MM.1S (cell line): ENCODE results near the gene CMC4.

Experiments used
- EZH2 ChIP-seq: fragments of 300-600 bp; sonication (generic); optimal IDR thresholded peaks from 2 replicates; pipeline ENCODE3; 2017; ENCODE audit warnings: low read depth, mild to moderate bottlenecking, antibody characterized with exemption, low read length, mixed read lengths
- EZH2phosphoT487 ChIP-seq: fragments of 300-600 bp; sonication (generic); IDR thresholded peaks from 2 replicates; pipeline ENCODE4 v1.6.1; 2018; ENCODE audit warnings: antibody characterized with exemption, low read length
- TF ChIP-seq, protein P1 (sequence below): fragments of 300-600 bp; sonication (generic); IDR thresholded peaks from 2 replicates; pipeline ENCODE4 v1.5.1; 2016; ENCODE audit warnings: antibody characterized with exemption, low read length, mixed read lengths

- TF ChIP-seq, protein P1, sequence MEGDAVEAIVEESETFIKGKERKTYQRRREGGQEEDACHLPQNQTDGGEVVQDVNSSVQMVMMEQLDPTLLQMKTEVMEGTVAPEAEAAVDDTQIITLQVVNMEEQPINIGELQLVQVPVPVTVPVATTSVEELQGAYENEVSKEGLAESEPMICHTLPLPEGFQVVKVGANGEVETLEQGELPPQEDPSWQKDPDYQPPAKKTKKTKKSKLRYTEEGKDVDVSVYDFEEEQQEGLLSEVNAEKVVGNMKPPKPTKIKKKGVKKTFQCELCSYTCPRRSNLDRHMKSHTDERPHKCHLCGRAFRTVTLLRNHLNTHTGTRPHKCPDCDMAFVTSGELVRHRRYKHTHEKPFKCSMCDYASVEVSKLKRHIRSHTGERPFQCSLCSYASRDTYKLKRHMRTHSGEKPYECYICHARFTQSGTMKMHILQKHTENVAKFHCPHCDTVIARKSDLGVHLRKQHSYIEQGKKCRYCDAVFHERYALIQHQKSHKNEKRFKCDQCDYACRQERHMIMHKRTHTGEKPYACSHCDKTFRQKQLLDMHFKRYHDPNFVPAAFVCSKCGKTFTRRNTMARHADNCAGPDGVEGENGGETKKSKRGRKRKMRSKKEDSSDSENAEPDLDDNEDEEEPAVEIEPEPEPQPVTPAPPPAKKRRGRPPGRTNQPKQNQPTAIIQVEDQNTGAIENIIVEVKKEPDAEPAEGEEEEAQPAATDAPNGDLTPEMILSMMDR: no peak
- TF ChIP-seq EZH2: no peak
- no peak for TF ChIP-seq EZH2phosphoT487
Measured at GRCh38 chrX:155070975-155071693, at the start of gene CMC4, which contains the start of the genes BRCC3 and MTCP1.
